ENCODE results near the gene DRG2. TPM values are rescaled to one million over a fixed set of nuclear protein-coding genes. Genes with fewer than 3 reads are reported as not detected.
A peak's percentile ranks its signal among the peaks of the same experiment; 100 is the strongest.

The DRG2 gene
- total RNA-seq (10 to 100 TPM; 28.6 to 41.3 TPM), polyA plus RNA-seq (10 to 100 TPM; 32.7 to 38.5 TPM)
- long read RNA-seq, donor 1, transcript DRG2-201 (13 exons, 1,964 nt) = major isoform, 17 of 17 reads
- long read RNA-seq, donor 1, partial matches to known transcripts = 0 of 17 reads
- long read RNA-seq, donor 1, other reads (novel, unspliced or antisense) = 0 of 17 reads
- long read RNA-seq, donor 2, partial matches to known transcripts = 0 of 5 reads
- long read RNA-seq, donor 2, other reads (novel, unspliced or antisense) = 0 of 5 reads
- long read RNA-seq, donor 3, transcript DRG2-201 (13 exons, 1,964 nt) = major isoform, 9 of 11 reads
- long read RNA-seq, donor 3, partial matches to known transcripts = 0 of 11 reads
- long read RNA-seq, donor 3, other reads (novel, unspliced or antisense) = 0 of 11 reads
- long read RNA-seq, donor 4, partial matches to known transcripts = 0 of 4 reads
- long read RNA-seq, donor 4, other reads (novel, unspliced or antisense) = 0 of 4 reads
- long read RNA-seq, donor 5, transcript DRG2-201 (13 exons, 1,964 nt) = major isoform, 8 of 27 reads
- long read RNA-seq, donor 5, partial matches to known transcripts = 13 of 27 reads
- long read RNA-seq, donor 5, other reads (novel, unspliced or antisense) = 0 of 27 reads

GRCh38 chr17:18087610-18088491 lies at the start of gene DRG2:
Gene DRG2, plus strand, starts transcription at chr17:18087948. Its CDS starts 76 bp downstream, at chr17:18088024.
- ATAC-seq (ENCODE audit: insufficient read depth, low FRiP score) (peak; percentile 98), DNase-seq (peak; percentile 93 to 96 (median 95))
- Histone ChIP-seq H3K9ac (ENCODE audit: insufficient read depth in 1 of 2, low read length in 2 of 2) (peak within 1 kb of the TSS; percentile 51 to 82), H3K36me3 (ENCODE audit: control insufficient read depth in 4 of 4, insufficient read depth in 4 of 4, low read length in 4 of 4) (peaks cover 0 to 6% (median 0%) of the 10 kb centered on the region in 4 donors), H3K27ac (ENCODE audit: low read depth in 1 of 2, low read length in 1 of 2) (peak within 1 kb of the TSS; percentile 73 to 79), H3K27me3 (ENCODE audit: control insufficient read depth in 3 of 3, insufficient read depth in 3 of 3, low read length in 2 of 3) (no peaks in the 10 kb centered on the region), H3K9me3 (ENCODE audit: control insufficient read depth in 4 of 4, insufficient read depth in 3 of 4, low read length in 3 of 4) (no peaks in the 10 kb centered on the region), H3K4me1 (ENCODE audit: control insufficient read depth in 5 of 5, insufficient read depth in 5 of 5, low read length in 5 of 5) (peaks cover 0 to 9% (median 4%) of the 10 kb centered on the region in 5 donors), H3K4me3 (peak within 1 kb of the TSS; percentile 68)
- no peak for TF ChIP-seq CTCF (IDR thresholded peaks at IDR 0.05; ENCODE audit: control extremely low read depth, extremely low read depth)
- WGBS, 2 donors = 1 to 2% methylated on average over 52 of the region's 52 CpGs

GRCh38 chr17:18038149-18038850 lies 49.4 kb upstream of the DRG2 start:
- 4 to 7% methylated on average over 13 of the region's 13 CpGs for WGBS, 2 donors
- ATAC-seq (ENCODE audit: insufficient read depth, low FRiP score) = no peak
- TF ChIP-seq CTCF (IDR thresholded peaks at IDR 0.05; ENCODE audit: control extremely low read depth, extremely low read depth) = no peak

GRCh38 chr17:18038861-18039534 lies 48.8 kb upstream of the DRG2 start, which contains the start of the genes ATPAF2 and GID4:
Gene ATPAF2, minus strand, starts transcription at chr17:18039168. Its CDS starts 155 bp downstream, at chr17:18039013.
Gene GID4, plus strand, starts transcription at chr17:18039408. Its CDS starts 57 bp downstream, at chr17:18039465.
- peak within 1 kb of the TSS; percentile 60 to 71 for H3K9ac ChIP-seq (ENCODE audit: insufficient read depth in 1 of 2, low read length in 2 of 2)
- TF ChIP-seq CTCF (IDR thresholded peaks at IDR 0.05; ENCODE audit: control extremely low read depth, extremely low read depth) = no peak
- H3K4me1 ChIP-seq (ENCODE audit: control insufficient read depth in 5 of 5, insufficient read depth in 5 of 5, low read length in 5 of 5) = peaks cover 6 to 28% (median 15%) of the 10 kb centered on the region in 5 donors

More at GRCh38 chr17:18038149-18038850, 49.4 kb upstream of the DRG2 start:
- H3K27ac ChIP-seq (ENCODE audit: low read depth in 1 of 2, low read length in 1 of 2) = peak overlapping the region; percentile 69 to 90
- peak overlapping the region; percentile 98 for H3K4me3 ChIP-seq
- no peaks in the 10 kb centered on the region for H3K27me3 ChIP-seq (ENCODE audit: control insufficient read depth in 3 of 3, insufficient read depth in 3 of 3, low read length in 2 of 3)
- peaks cover 6 to 28% (median 15%) of the 10 kb centered on the region in 5 donors for H3K4me1 ChIP-seq (ENCODE audit: control insufficient read depth in 5 of 5, insufficient read depth in 5 of 5, low read length in 5 of 5)
- no peak for DNase-seq
- peaks cover 0 to 3% (median 0%) of the 10 kb centered on the region in 4 donors for H3K36me3 ChIP-seq (ENCODE audit: control insufficient read depth in 4 of 4, insufficient read depth in 4 of 4, low read length in 4 of 4)
- H3K9me3 ChIP-seq (ENCODE audit: control insufficient read depth in 4 of 4, insufficient read depth in 3 of 4, low read length in 3 of 4) = no peaks in the 10 kb centered on the region
- peak overlapping the region; percentile 60 to 71 for H3K9ac ChIP-seq (ENCODE audit: insufficient read depth in 1 of 2, low read length in 2 of 2)

More at GRCh38 chr17:18038861-18039534, 48.8 kb upstream of the DRG2 start, which contains the start of the genes ATPAF2 and GID4:
- Histone ChIP-seq H3K4me3 (peak within 1 kb of the TSS; percentile 98), H3K27me3 (ENCODE audit: control insufficient read depth in 3 of 3, insufficient read depth in 3 of 3, low read length in 2 of 3) (no peaks in the 10 kb centered on the region), H3K36me3 (ENCODE audit: control insufficient read depth in 4 of 4, insufficient read depth in 4 of 4, low read length in 4 of 4) (peaks cover 0 to 3% (median under 1%) of the 10 kb centered on the region in 4 donors), H3K27ac (ENCODE audit: low read depth in 1 of 2, low read length in 1 of 2) (peak within 1 kb of the TSS; percentile 85 to 90), H3K9me3 (ENCODE audit: control insufficient read depth in 4 of 4, insufficient read depth in 3 of 4, low read length in 3 of 4) (no peaks in the 10 kb centered on the region)
- DNase-seq (peak; percentile 99 to 100 (median 99)), ATAC-seq (ENCODE audit: insufficient read depth, low FRiP score) (peak; percentile 99)
- 0 to 1% methylated on average over 56 to 67 of the region's 67 CpGs for WGBS, 2 donors
